HG02885 (cell line): ENCODE results near the gene LPAR3.

Experiments
- ATAC-seq: cut with Tn5 transposase; IDR thresholded peaks from one replicate; pipeline ENCODE4 v1.9.1; 2021; ENCODE audit warnings: mild to moderate bottlenecking; ENCODE audit not compliant: unreplicated experiment, poor library complexity

LPAR3 gene

GRCh38 chr1:84861516-84861915, 31.5 kb downstream of the LPAR3 start:
- ATAC-seq: no peak

DNA sequence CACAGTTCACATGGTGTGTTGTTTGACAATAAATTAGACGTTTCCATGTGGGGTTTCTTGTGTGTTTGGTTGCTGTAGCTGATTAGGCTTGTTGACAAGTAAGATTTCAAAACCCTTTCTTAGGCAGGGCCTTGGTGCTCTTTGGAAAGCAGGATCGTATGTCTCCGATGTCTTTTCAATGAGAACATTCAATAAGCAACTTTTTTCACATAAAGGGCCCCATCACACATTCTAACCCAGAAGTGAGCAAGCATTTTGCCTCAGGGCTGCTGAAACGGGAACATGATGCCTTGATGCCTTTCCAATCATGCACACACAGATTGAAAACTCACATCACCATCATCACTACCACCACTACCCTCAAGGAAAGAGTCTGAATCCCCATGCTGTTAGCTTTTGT, 33.1 kb downstream of the LPAR3 start:
- ATAC-seq: no peak

GRCh38 chr1:84857906-84858305, 35.1 kb downstream of the LPAR3 start:
- ATAC-seq: no peak

DNA sequence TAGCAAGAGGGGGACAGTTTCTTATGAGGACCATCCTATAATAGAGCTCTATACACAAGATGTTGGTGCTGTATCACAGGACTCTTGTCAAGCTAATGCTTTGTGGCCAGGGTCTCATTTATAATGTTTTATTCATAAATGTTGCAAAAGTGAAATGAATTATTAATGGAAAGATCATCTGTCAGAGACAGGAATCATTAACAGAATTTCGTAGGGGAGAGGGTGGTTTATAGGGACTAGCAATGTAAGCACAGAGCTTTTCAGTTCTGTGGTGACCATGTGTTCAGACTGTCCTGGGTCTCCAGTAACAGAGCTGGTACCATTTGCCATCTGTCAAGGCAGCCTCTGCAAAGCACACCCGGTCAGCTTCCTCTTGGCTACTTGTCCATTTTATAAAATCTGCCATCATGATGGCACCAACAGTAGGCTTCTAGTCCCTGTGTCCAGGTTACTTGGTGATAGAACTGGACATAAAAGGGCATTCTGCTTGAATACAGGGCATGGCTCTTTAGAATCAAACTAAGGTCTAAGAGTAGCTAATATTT, 36.2 kb downstream of the LPAR3 start:
- ATAC-seq: no peak

DNA sequence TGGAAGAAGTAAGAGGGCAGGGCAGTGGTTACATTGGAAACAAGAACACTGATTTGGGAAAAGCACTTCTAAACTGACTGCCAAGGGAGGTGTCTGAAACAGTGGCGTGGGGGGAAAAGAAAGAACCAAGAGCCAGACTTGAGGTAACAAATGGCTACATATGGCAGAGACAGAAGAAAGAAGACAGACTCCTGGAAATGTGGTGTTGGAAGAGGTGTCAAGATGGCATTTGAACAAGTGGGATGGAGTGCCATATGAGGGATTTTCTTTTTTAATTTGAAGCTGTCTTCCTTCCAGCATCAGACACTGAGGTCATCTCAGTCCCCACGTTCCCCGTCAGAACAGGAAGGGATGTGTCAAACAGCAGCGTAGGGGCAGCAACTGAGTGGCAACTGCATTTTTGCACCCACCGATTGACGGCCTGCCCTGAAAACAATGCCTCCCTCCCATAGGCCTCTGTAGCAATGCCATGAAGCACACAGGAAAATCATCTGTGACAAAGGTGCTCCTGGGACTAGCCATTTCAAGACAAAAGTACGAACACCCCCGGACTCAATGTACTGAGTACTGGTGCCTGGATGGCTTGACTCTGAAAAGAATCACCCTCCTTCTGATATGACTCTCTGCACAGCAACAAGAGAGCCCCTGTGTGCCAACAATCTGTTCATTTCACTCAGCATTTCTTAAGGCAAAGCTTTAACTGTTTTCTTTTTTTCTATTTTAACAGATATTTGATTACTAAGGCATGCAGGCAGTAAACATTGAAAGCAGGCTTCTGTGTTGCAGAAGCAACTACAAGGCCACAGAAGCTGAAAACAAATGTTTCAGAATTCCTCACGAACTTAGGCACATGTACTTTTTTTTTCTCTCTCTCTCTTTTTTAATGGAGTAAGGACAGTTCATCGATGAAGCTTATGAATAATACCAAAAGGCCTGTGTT, 37.0 kb downstream of the LPAR3 start:
- no peak for ATAC-seq

DNA sequence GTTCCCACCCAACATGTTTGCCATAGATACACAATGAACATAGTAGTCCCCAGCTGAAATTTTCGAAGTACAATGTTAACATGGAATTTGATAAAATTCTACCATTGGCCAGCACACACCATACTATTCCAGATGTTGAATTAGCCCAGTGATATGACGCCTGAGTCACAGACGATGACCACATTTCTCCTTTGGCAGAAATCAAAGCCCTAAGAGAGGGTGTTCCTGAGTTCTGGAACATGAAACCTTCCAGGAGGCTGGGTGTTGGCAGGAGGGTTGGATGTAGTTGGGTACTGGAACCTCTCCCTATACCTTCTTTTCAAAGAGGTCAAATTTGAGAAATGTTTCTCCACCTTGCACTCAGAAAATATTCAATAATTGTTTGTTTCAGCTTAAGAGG, 37.8 kb downstream of the LPAR3 start:
- ATAC-seq: no peak

GRCh38 chr1:84853741-84854721, 39.0 kb downstream of the LPAR3 start:
- ATAC-seq: peak; percentile 97

DNA sequence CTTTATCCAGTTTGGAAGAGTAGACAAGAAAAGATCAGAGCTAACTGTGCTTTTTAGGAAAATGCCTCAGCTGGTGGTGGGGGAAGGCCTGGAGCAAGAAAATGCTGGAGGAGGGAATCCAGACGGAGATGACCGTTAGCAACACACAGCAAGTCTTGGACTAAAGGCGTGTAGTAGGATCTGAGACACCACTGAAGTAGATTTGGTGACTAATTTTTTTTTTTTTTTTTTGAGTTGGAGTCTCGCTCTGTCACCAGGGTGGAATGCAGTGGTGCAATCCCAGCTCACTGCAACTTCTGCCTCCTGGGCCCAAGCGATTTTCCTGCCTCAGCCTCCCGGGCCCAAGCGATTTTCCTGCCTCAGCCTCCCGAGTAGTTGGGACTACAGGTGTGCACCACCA, 41.2 kb downstream of the LPAR3 start:
- no peak for ATAC-seq

GRCh38 chr1:84849357-84849975, 43.5 kb downstream of the LPAR3 start:
- ATAC-seq: no peak

DNA sequence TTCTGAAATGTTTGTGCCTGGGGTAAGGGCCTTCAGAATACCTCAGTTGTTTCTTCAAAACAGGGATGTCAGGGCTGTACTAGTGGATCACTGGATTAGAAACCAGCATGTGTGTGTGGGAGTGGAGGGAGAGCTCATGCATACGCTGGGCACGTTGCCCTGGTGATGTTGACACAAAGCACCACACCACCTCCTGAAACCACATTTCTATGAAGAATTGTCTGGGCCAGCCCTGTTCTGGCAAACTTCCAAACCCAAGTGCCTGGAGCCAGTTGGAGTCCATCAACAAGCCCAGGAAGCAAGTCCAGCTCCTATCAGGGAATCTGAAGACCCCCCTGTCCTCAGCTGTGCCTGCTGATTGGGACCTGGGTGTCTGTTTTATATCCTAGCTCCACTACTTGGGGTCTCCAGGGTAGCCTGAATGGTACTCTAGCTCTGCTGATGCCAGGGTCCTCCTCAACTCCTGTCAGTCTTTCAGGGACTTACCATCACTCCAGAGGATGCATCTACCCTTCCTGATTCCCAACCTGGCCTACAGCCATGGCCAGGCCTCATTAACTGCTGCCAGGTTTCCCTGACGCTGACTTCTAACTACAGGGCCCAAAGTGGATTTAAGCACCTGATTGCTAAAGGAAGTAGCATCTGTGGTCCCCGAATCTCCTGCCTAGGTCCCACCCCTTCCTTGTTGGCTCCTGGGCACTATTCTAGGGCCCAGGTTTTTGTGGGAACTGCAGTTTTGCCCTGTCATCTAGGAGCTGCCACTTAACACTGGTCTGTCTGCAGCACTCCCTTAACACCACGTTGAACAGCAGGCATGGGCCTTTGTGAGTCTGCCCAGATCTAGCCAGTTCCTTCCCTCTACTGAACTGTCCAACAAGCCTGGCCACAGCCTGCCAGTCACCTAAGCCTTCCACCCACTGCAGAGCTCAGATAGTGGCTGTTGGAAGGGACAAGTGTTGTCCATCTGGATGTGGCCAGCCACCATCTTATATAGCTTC, 45.5 kb downstream of the LPAR3 start:
- peak; percentile 67 for ATAC-seq

DNA sequence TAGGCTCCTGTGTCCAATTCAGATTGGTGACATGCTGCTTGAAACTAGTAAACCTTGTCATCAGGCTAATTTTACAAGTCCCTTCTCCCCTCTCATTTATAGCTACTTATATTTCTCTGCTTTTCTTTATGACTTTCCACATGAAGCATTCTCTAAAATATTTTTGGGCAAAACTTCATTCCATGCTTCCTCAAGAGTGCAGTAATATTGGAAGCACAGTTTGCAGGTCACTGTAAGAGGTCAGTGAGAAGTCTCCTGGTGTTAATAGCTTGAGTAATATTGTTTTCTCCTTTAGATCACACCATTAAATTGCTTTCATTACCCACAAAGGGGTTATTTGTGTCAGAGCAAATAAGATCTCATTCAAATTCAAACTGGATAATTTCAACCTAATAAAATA, 46.6 kb downstream of the LPAR3 start:
- no peak for ATAC-seq

DNA sequence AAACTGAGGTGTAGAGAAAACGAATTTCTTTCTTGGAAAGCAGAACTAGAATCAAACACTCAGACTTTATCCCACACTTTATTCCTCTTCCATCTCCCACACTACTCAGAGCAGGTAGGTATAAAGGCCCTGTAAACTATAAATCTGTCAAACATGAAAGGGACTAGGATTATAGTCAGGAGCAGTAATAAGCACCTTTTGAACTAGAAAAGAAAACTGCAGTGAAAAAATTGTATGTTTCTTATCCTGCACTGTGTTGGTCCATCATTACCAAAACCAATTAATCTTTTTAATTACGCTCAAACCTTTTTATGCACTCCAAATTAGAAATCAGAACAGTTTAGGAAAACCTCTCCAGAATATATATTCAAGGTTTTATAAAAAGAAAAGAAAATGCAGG, 47.6 kb downstream of the LPAR3 start:
- no peak for ATAC-seq

GRCh38 chr1:84844094-84844493, 48.9 kb downstream of the LPAR3 start:
- ATAC-seq: no peak

- ATAC-seq: no peak
Measured at GRCh38 chr1:84842748-84843231, 50.2 kb downstream of the LPAR3 start.

DNA sequence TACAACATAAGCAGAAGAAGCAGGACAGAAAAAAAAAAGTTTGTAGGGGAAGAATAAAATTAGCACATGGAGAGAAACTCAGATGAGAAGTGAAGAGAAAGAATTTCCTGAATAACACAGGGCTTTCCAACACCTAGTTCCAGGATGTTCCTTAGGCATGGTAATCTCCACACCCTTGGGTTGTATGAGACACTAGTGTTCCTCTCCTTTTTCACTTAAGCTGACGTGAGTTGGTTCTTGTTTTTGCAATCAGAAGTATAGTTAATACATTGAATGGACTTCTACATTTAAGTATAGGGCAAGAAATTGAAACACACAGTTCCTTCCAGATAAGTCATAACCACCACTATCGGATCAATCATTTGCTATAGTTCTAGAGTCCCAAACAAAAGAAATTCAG, 51.0 kb downstream of the LPAR3 start:
- ATAC-seq: no peak

- ATAC-seq: no peak
Measured at GRCh38 chr1:84840346-84840745, 52.7 kb downstream of the LPAR3 start.

- no peak for ATAC-seq
Measured at GRCh38 chr1:84839544-84839943, 53.5 kb downstream of the LPAR3 start.

DNA sequence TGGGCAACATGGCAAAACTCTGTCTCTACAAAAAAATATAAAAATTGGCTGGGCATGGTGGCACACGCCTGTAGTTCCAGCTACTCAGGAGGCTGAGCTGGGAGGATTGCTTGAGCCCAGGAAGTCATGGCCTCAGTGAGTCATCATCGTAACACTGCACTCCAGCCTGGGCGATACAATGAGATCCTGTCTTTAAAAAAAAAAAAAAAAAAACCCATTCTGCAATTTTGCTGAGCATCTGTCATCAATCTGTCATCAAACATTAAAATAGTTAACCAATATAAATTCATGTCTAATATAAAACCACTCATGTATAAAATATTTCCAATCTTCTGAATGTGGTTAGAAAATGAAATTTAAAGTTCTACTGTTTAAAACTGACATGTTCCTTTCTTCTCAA, 56.9 kb downstream of the LPAR3 start:
- no peak for ATAC-seq

DNA sequence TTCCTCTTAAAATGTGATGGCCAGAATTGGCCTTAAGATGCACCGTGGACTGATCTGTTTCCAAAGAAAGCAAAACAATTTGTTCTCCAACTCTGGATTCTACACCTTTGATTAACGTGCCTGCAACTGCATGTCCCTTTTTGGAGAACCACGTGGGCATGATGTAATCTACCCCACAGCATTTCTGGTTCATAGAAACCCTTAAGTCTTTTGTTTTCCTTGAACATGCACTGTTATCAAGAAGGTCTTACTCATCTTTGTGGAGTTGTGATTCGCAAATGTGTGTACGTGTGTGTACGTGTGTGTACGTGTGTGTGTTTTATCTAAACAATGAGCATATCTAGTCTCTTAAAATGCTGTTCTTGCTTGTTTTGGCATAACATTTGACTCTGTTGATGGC, 57.8 kb downstream of the LPAR3 start:
- no peak for ATAC-seq
